H1 (cell line): ENCODE data around the gene PRKAB2. TPM values are rescaled to one million over a fixed set of nuclear protein-coding genes. Genes with fewer than 3 reads are reported as not detected.

Experiments used
- ASH2L ChIP-seq: fragments of 200-600, 300-600 bp; sonication (generic); IDR thresholded peaks from one replicate; pipeline ENCODE4 v1.7.1; 2017; ENCODE audit warnings: low read length
- ATF3 ChIP-seq: IDR thresholded peaks from 2 replicates; pipeline ENCODE4 v1.6.1; 2011; ENCODE audit warnings: low read depth, mild to moderate bottlenecking, low read length; ENCODE audit not compliant: insufficient read depth
- BCL11A ChIP-seq, 2 experiments: IDR thresholded peaks; one replicate each; pipeline ENCODE4 v1.6.1; 2011; ENCODE audit warnings: low read depth in 2 of 2, low read length in 2 of 2, mild to moderate bottlenecking in 2 of 2
- BRCA1 ChIP-seq: IDR thresholded peaks from 2 replicates; pipeline ENCODE4 v1.6.1; 2012; ENCODE audit warnings: low read depth, low read length, improper control_type of control experiment
- CREB1 ChIP-seq: IDR thresholded peaks from 2 replicates; pipeline ENCODE4 v1.6.1; 2012; ENCODE audit warnings: inconsistent platforms
- CTCF ChIP-seq, 3 experiments: IDR thresholded peaks; 1 replicate in 2 of 3; 2 replicates in 1 of 3; pipeline versions ENCODE4 v1.5.1 to v1.6.1; 2011; ENCODE audit warnings: low read length in 3 of 3, mild to moderate bottlenecking in 3 of 3, inconsistent platforms in 2 of 3, low read depth in 1 of 3, moderate library complexity in 1 of 3; ENCODE audit not compliant: insufficient read depth in 1 of 3; ENCODE audit errors: control extremely low read depth in 1 of 3
- E2F6 ChIP-seq: IDR thresholded peaks from 2 replicates; pipeline ENCODE4 v1.6.1; 2012; ENCODE audit warnings: inconsistent platforms
- EP300 ChIP-seq, 2 experiments: IDR thresholded peaks; 1 replicate in 1 of 2; 2 replicates in 1 of 2; pipeline ENCODE4 v1.6.1; 2011 to 2012; ENCODE audit warnings: low read depth in 2 of 2, low read length in 2 of 2, mild to moderate bottlenecking in 2 of 2, borderline replicate concordance in 1 of 2, inconsistent platforms in 1 of 2, moderate library complexity in 1 of 2
- FOSL1 ChIP-seq: IDR thresholded peaks from 2 replicates; pipeline ENCODE4 v1.6.1; 2011; ENCODE audit warnings: mild to moderate bottlenecking, low read depth, low read length, moderate library complexity; ENCODE audit not compliant: insufficient read depth
- JUND ChIP-seq: IDR thresholded peaks from 2 replicates; pipeline ENCODE4 v1.6.1; 2011; ENCODE audit warnings: mild to moderate bottlenecking, improper control_type of control experiment, low read length
- KDM1A ChIP-seq: fragments of 200-600, 300-600 bp; sonication (generic); IDR thresholded peaks from 2 replicates; pipeline ENCODE4 v1.7.1; 2016; ENCODE audit warnings: mild to moderate bottlenecking, low read length, borderline replicate concordance
- MAFK ChIP-seq: IDR thresholded peaks from 2 replicates; pipeline ENCODE4 v1.6.1; 2012; ENCODE audit warnings: low read depth, mild to moderate bottlenecking, improper control_type of control experiment, low read length
- NRF1 ChIP-seq: IDR thresholded peaks from 2 replicates; pipeline ENCODE4 v1.6.1; 2011; ENCODE audit warnings: mild to moderate bottlenecking, low read depth, low read length, improper control_type of control experiment
- POLR2AphosphoS5 ChIP-seq: IDR thresholded peaks from 2 replicates; pipeline ENCODE4 v1.6.1; 2011; ENCODE audit warnings: low read depth, low read length
- RBBP5 ChIP-seq: IDR thresholded peaks from 2 replicates; pipeline ENCODE4 v1.7.1; 2012; ENCODE audit warnings: low read depth, mild to moderate bottlenecking, inconsistent platforms, low read length, moderate library complexity, borderline replicate concordance
- SP1 ChIP-seq: IDR thresholded peaks from 2 replicates; pipeline ENCODE4 v1.6.1; 2011; ENCODE audit warnings: low read depth, low read length
- SUZ12 ChIP-seq: fragments of 200-600 bp; sonication (generic); IDR thresholded peaks from 2 replicates; pipeline ENCODE4 v1.6.1; 2012; ENCODE audit warnings: mild to moderate bottlenecking, inconsistent platforms, low read length, moderate library complexity, mixed read lengths
- TBP ChIP-seq: IDR thresholded peaks from 2 replicates; pipeline ENCODE4 v1.6.1; 2011; ENCODE audit warnings: low read depth, low read length, improper control_type of control experiment
- USF2 ChIP-seq: IDR thresholded peaks from 2 replicates; pipeline ENCODE4 v1.6.1; 2011; ENCODE audit warnings: low read length, improper control_type of control experiment
- polyA plus RNA-seq, 7 experiments: library from polyadenylated mRNA; depleted of rRNA in 3 of 7; stranded (reverse) in 5 of 7; unstranded in 2 of 7; fragments of >200 nt in 5 of 7; fragments of 200-250 nt in 2 of 7; gene quantifications; 1 replicate in 5 of 7; 2 replicates in 1 of 7; 4 replicates in 1 of 7; pipeline versions ENCODE4 v1.2.1 to v1.2.3, GENCODE V29; 2011 to 2013; ENCODE audit warnings: missing spikeins in 2 of 7, mixed read lengths in 2 of 7
- total RNA-seq: library from RNA; stranded (reverse); fragmentation: NEBNext Ultra II Directional; extraction: Animal tissue kit (Norgen Biotek cat#: 25700); gene quantifications from 2 replicates; pipeline ENCODE4 v1.2.1, GENCODE V29; 2021

The PRKAB2 gene
- total and polyA plus RNA-seq, 2 of the 8 experiments (the other 6 are each of a cell fraction or from before 2014, with no cell fraction given), result 15.0 to 18.9 TPM

- no peak; the same call in 1 of the 2 replicates for TF ChIP-seq RBBP5
- peak; percentile 77 to 94 (median 83) for TF ChIP-seq CTCF (IDR thresholded peaks at IDR 0.05; ENCODE audit: control extremely low read depth in 1 of 3, insufficient read depth in 1 of 3, low read depth in 1 of 3, low read length in 3 of 3)
- peak; percentile 71 for TF ChIP-seq TBP
- no peak for TF ChIP-seq JUND
- peak in 1 of 2 experiments; percentile 81; a peak in 1 of 3 replicates for TF ChIP-seq EP300 (IDR thresholded peaks at IDR 0.05; ENCODE audit: borderline replicate concordance in 1 of 2, low read depth in 2 of 2, low read length in 2 of 2)
- no peak for TF ChIP-seq FOSL1
- peak; percentile 90 for TF ChIP-seq ASH2L
- no peak for TF ChIP-seq E2F6
- TF ChIP-seq BCL11A (IDR thresholded peaks at IDR 0.05; ENCODE audit: low read depth in 2 of 2, low read length in 2 of 2), result no peak
- TF ChIP-seq KDM1A, result no peak
- no peak for TF ChIP-seq SUZ12
- TF ChIP-seq BRCA1, result no peak
- peak; percentile 55; the same call in 1 of the 2 replicates for TF ChIP-seq POLR2AphosphoS5
- TF ChIP-seq SP1, result peak; percentile 63; the same call in 1 of the 2 replicates
- TF ChIP-seq ATF3, result 0 out of 2 replicates have a peak, but pooled peaks have one; percentile 22
- TF ChIP-seq NRF1, result no peak
- peak; percentile 54; the same call in 1 of the 2 replicates for TF ChIP-seq CREB1
- no peak for TF ChIP-seq MAFK
- no peak for TF ChIP-seq USF2
Observed at GRCh38 chr1:147172168-147173016, at the start of gene PRKAB2 (continued).
